Left ventricle myocardium inferior (tissue), 1 donor: ENCODE measurements around the gene ADAD2. TPM values are rescaled to one million over a fixed set of nuclear protein-coding genes. Genes with fewer than 3 reads are reported as not detected.

Experiments used
- DNase-seq: peaks from one replicate; pipeline ENCODE4 v3.0.0-alpha.2; 2020
- H3K27ac ChIP-seq: fragments of 200-600 bp; replicated peaks from 2 replicates; pipeline ENCODE4 v1.8.0; 2021
- H3K27me3 ChIP-seq: fragments of 200-600 bp; 2 replicates; pipeline ENCODE4 v1.8.0; 2021; ENCODE audit warnings: low read depth
- H3K36me3 ChIP-seq: fragments of 200-600 bp; 2 replicates; pipeline ENCODE4 v1.8.0; 2021
- H3K4me1 ChIP-seq: fragments of 200-600 bp; 2 replicates; pipeline ENCODE4 v1.8.0; 2021
- H3K4me3 ChIP-seq: fragments of 200-600 bp; 2 replicates; pipeline ENCODE4 v1.8.0; 2021; ENCODE audit warnings: mild to moderate bottlenecking, moderate library complexity
- H3K9me3 ChIP-seq: fragments of 200-600 bp; replicated peaks from 2 replicates; pipeline ENCODE4 v1.8.0; 2021
- CTCF ChIP-seq: fragments of 200-600 bp; IDR thresholded peaks from 2 replicates; pipeline ENCODE4 v1.8.0; 2021; ENCODE audit warnings: antibody characterized with exemption, mild to moderate bottlenecking, borderline replicate concordance
- intact Hi-C: fragments of 100-400 bp; cut with micrococcal nuclease; formaldehyde crosslinking; loops from one replicate; pipeline ENCODE4 v1.11.0; 2022
- total RNA-seq: library from RNA; stranded (reverse); fragmentation: NEBNext Ultra II Directional; extraction: Animal tissue kit (Norgen Biotek cat#: 25700); gene quantifications from one replicate; pipeline ENCODE4 v1.2.1, GENCODE V29; 2021
- donor health status: DM: no; HTN: yes; CAD: no; lungs with severe emphysema.

ADAD2 gene
- total RNA-seq, 1 donor from 2014 or later = 0.52 TPM

- intact Hi-C loops = loop anchor here (10.0 kb wide), 2 partner anchors 97 to 227 kb away; partner anchors contain the start of gene OSGIN1
- no peak overlapping the region for H3K4me3 ChIP-seq
- no peaks in the 10 kb centered on the region for H3K27me3 ChIP-seq
- no peak for TF ChIP-seq CTCF
- H3K36me3 ChIP-seq = peaks cover 60% of the 10 kb centered on the region
- DNase-seq = no peak
- H3K4me1 ChIP-seq = peaks cover 97% of the 10 kb centered on the region
- no peaks in the 10 kb centered on the region for H3K9me3 ChIP-seq
- peak overlapping the region; percentile 92 for H3K27ac ChIP-seq
Observed at GRCh38 chr16:84181144-84181915, 9.6 kb upstream of the ADAD2 start.

- Histone ChIP-seq H3K27ac (peak overlapping the region; percentile 92), H3K36me3 (peaks cover 60% of the 10 kb centered on the region), H3K27me3 (no peaks in the 10 kb centered on the region), H3K9me3 (no peaks in the 10 kb centered on the region), H3K4me3 (no peak overlapping the region), H3K4me1 (peaks cover 96% of the 10 kb centered on the region)
- TF ChIP-seq CTCF = no peak
- no peak for DNase-seq
- intact Hi-C loops = loop anchor here (10.0 kb wide), 2 partner anchors 97 to 227 kb away; partner anchors contain the start of gene OSGIN1
Observed at GRCh38 chr16:84182104-84182503, 8.9 kb upstream of the ADAD2 start.

- Histone ChIP-seq H3K36me3 (peaks cover 58% of the 10 kb centered on the region), H3K4me3 (no peak overlapping the region), H3K27ac (peak overlapping the region; percentile 92), H3K9me3 (no peaks in the 10 kb centered on the region), H3K27me3 (no peaks in the 10 kb centered on the region), H3K4me1 (peaks cover 91% of the 10 kb centered on the region)
- intact Hi-C loops = loop anchor here (10.0 kb wide), 2 partner anchors 98 to 228 kb away; partner anchors contain the start of gene OSGIN1
- DNase-seq = no peak
- no peak for TF ChIP-seq CTCF
Observed at GRCh38 chr16:84182680-84183571, 8.0 kb upstream of the ADAD2 start.

- peak overlapping the region; percentile 92 for H3K27ac ChIP-seq
- peaks cover 85% of the 10 kb centered on the region for H3K4me1 ChIP-seq
- no peak for TF ChIP-seq CTCF
- no peak overlapping the region for H3K4me3 ChIP-seq
- intact Hi-C loops = loop anchor here (10.0 kb wide), 2 partner anchors 99 to 229 kb away; partner anchors contain the start of gene OSGIN1
- no peak for DNase-seq
- no peaks in the 10 kb centered on the region for H3K9me3 ChIP-seq
- no peaks in the 10 kb centered on the region for H3K27me3 ChIP-seq
- peaks cover 52% of the 10 kb centered on the region for H3K36me3 ChIP-seq
Observed at GRCh38 chr16:84183572-84183875, 7.4 kb upstream of the ADAD2 start.

- Histone ChIP-seq H3K36me3 (peaks cover 47% of the 10 kb centered on the region), H3K4me1 (peaks cover 80% of the 10 kb centered on the region), H3K9me3 (no peaks in the 10 kb centered on the region), H3K27ac (peak overlapping the region; percentile 92), H3K4me3 (peak overlapping the region; percentile 32), H3K27me3 (no peaks in the 10 kb centered on the region)
- no peak for DNase-seq
- intact Hi-C loops = loop anchor here (10.0 kb wide), 2 partner anchors 99 to 229 kb away; partner anchors contain the start of gene OSGIN1
- TF ChIP-seq CTCF = peak; percentile 57
Observed at GRCh38 chr16:84183911-84184591, 6.9 kb upstream of the ADAD2 start.
